DOHH2 (cell line): ENCODE data around the gene HDAC10.

Experiments
- H3F3A ChIP-seq: fragments of 200-600 bp; sonication (generic), shearing (Covaris generic); 2 replicates; pipeline ENCODE4 v1.6.0; 2016; ENCODE audit warnings: antibody characterized with exemption, mild to moderate bottlenecking; ENCODE audit not compliant: control insufficient read depth, insufficient read depth
- H3K27ac ChIP-seq: fragments of 200-600 bp; sonication (generic); 2 replicates; pipeline ENCODE4 v1.5.1; 2014; ENCODE audit warnings: low read depth, mild to moderate bottlenecking, low read length, moderate library complexity
- H3K27me3 ChIP-seq: fragments of 200-600 bp; sonication (generic); 2 replicates; pipeline ENCODE4 v1.6.1; 2014; ENCODE audit warnings: mild to moderate bottlenecking, low read length, mixed read lengths; ENCODE audit not compliant: control insufficient read depth
- H3K36me3 ChIP-seq: fragments of 200-600 bp; sonication (generic); 2 replicates; pipeline ENCODE4 v1.6.1; 2014; ENCODE audit warnings: mild to moderate bottlenecking, low read length, moderate library complexity, mixed read lengths; ENCODE audit not compliant: control insufficient read depth
- H3K4me1 ChIP-seq: fragments of 200-600 bp; sonication (generic); 2 replicates; pipeline ENCODE4 v1.6.1; 2014; ENCODE audit warnings: mild to moderate bottlenecking, low read length, mixed read lengths; ENCODE audit not compliant: control insufficient read depth
- H3K4me2 ChIP-seq: fragments of 200-600 bp; sonication (generic); 2 replicates; pipeline ENCODE4 v1.6.0; 2014; ENCODE audit warnings: mild to moderate bottlenecking, low read length, moderate library complexity
- H3K4me3 ChIP-seq: fragments of 200-600 bp; sonication (generic); 2 replicates; pipeline ENCODE4 v1.5.1; 2014; ENCODE audit warnings: mild to moderate bottlenecking, low read length, mixed read lengths
- H3K79me2 ChIP-seq: fragments of 200-600 bp; sonication (generic); 2 replicates; pipeline ENCODE4 v1.6.1; 2014; ENCODE audit warnings: mild to moderate bottlenecking, low read length, mixed read lengths; ENCODE audit not compliant: control insufficient read depth
- H3K9me2 ChIP-seq: fragments of 200-600 bp; sonication (generic); replicated peaks from 2 replicates; pipeline ENCODE4 v1.6.1; 2014; ENCODE audit warnings: mild to moderate bottlenecking, low read length, mixed read lengths; ENCODE audit not compliant: control insufficient read depth
- H3K9me3 ChIP-seq: fragments of 200-600 bp; sonication (generic); 2 replicates; pipeline ENCODE4 v1.6.1; 2014; ENCODE audit warnings: antibody characterized with exemption, low read length, mixed read lengths; ENCODE audit not compliant: control insufficient read depth, insufficient read depth
- H4K20me1 ChIP-seq: fragments of 200-600 bp; sonication (generic); 2 replicates; pipeline ENCODE4 v1.6.0; 2014; ENCODE audit warnings: low read depth, mild to moderate bottlenecking, antibody characterized with exemption, low read length, moderate library complexity; ENCODE audit not compliant: control insufficient read depth, insufficient read depth
- EZH2phosphoT487 ChIP-seq: fragments of 200-600 bp; sonication (generic); IDR thresholded peaks from 2 replicates; pipeline ENCODE4 v1.6.1; 2017; ENCODE audit warnings: borderline replicate concordance, mild to moderate bottlenecking, antibody characterized with exemption, low read length, moderate library complexity, mixed read lengths
- TF ChIP-seq, protein P1 (sequence below): fragments of 200-600 bp; sonication (generic); IDR thresholded peaks from one replicate; pipeline ENCODE4 v1.5.1; 2014; ENCODE audit warnings: antibody characterized with exemption, mild to moderate bottlenecking, low read depth, low read length; ENCODE audit not compliant: poor library complexity, severe bottlenecking

Gene HDAC10

DNA sequence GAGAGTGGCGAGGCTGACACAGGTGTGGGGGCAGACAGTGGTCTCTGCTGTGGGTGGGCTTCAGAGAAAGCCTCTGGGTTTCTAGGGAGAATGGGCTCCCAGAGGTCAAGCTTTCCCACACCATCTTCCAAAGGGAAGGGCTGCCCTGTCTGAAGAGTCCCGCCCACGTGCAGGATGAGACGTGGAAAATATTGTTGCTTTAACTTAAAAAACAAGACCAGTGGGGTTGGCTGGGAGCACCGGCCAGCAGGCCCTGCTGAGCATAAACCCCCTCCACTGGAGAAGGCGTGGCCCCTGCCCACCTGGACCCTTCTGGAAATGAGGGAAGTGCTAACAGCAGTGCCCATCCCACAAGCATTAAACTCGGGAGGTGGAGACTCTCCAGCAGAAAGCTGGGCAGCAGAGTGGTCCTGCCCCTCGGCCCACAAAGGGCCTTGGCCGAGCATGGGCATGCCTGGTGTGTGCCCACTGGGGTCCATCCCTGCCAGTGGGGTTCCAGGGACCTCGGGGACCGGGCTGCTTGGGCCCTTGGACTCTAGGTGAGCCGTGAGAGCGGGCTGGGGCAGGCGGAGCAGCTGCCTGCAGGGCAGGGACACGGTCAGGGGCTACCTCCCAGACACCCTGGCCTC, 34.9 kb downstream of the HDAC10 start:
- no peaks in the 10 kb centered on the region for H3K9me3 ChIP-seq
- H3F3A ChIP-seq: no peaks in the 10 kb centered on the region
- H3K27me3 ChIP-seq: no peaks in the 10 kb centered on the region
- H3K9me2 ChIP-seq: no peaks in the 10 kb centered on the region
- no peak overlapping the region for H3K4me3 ChIP-seq
- no peak for TF ChIP-seq EZH2phosphoT487
- TF ChIP-seq, protein P1, sequence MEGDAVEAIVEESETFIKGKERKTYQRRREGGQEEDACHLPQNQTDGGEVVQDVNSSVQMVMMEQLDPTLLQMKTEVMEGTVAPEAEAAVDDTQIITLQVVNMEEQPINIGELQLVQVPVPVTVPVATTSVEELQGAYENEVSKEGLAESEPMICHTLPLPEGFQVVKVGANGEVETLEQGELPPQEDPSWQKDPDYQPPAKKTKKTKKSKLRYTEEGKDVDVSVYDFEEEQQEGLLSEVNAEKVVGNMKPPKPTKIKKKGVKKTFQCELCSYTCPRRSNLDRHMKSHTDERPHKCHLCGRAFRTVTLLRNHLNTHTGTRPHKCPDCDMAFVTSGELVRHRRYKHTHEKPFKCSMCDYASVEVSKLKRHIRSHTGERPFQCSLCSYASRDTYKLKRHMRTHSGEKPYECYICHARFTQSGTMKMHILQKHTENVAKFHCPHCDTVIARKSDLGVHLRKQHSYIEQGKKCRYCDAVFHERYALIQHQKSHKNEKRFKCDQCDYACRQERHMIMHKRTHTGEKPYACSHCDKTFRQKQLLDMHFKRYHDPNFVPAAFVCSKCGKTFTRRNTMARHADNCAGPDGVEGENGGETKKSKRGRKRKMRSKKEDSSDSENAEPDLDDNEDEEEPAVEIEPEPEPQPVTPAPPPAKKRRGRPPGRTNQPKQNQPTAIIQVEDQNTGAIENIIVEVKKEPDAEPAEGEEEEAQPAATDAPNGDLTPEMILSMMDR: no peak
- H3K4me1 ChIP-seq: no peaks in the 10 kb centered on the region
- peaks cover 3% of the 10 kb centered on the region; the same call in 1 of the 2 replicates for H4K20me1 ChIP-seq
- no peak overlapping the region for H3K27ac ChIP-seq
- peaks cover 47% of the 10 kb centered on the region for H3K79me2 ChIP-seq
- peaks cover 90% of the 10 kb centered on the region for H3K36me3 ChIP-seq
- no peak overlapping the region for H3K4me2 ChIP-seq

DNA sequence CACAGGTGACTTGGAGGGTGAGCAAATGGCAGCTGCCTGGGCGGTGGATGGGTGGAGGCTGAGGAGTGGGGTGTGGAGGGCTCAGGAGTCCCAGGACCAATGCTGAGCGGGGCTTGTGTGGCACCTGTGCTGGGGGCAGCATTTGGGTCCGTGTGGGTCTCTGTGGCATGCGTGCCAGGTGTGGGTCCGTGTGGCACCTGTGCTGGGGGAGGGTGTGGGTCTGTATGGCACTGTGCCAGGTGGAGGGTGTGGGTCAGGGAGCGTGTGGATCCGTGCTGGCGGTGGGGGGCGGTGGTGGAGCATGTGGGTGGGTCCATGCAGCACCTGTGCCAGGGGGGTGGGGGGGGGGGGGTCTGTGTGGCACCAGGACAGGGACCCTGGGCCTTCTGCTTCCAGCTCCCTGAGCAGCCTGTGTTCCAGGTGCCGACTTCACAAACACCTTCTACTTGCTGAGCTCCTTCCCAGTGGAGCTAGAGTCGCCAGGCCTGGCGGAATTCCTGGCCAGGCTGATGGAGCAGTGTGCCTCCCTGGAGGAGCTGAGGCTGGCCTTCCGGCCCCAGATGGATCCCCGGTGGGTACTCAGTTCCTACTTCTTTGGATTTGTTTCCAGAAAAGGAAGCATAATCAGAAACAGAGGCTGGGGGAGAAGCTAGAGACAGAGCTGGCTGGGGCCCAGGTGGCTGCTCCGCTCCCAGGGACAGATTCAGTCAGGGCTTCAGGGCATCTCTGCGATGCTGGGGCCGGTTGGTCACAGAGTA, 35.6 kb downstream of the HDAC10 start:
- H4K20me1 ChIP-seq: peaks cover 4% of the 10 kb centered on the region; the same call in 1 of the 2 replicates
- H3K4me2 ChIP-seq: no peak overlapping the region
- no peaks in the 10 kb centered on the region for H3K9me3 ChIP-seq
- H3F3A ChIP-seq: no peaks in the 10 kb centered on the region
- peaks cover 90% of the 10 kb centered on the region for H3K36me3 ChIP-seq
- peaks cover 54% of the 10 kb centered on the region for H3K79me2 ChIP-seq
- no peaks in the 10 kb centered on the region for H3K4me1 ChIP-seq
- H3K27me3 ChIP-seq: no peaks in the 10 kb centered on the region
- H3K4me3 ChIP-seq: no peak overlapping the region
- no peak for TF ChIP-seq EZH2phosphoT487
- TF ChIP-seq, protein P1: no peak
- no peaks in the 10 kb centered on the region for H3K9me2 ChIP-seq
- H3K27ac ChIP-seq: no peak overlapping the region

DNA sequence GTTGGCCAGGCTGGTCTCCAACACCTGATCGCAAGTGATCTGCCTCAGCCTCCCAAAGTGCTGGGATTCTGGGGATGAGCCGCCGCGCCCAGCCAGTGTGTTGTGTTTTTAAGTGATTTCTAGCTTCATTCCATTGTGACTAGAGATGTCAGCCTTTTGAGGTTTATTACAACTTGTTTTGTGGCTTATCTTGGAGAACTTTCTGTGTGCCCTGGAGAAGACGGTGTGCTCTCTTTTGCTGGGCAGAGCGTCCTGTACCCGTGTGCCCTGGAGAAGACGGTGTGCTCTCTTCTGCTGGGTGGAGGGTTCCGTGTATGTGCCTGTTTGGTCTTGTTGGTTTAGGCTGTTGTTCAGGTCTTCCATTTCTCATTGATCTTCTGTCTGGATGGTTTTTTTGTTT, 37.8 kb downstream of the HDAC10 start:
- H3K4me3 ChIP-seq: no peak overlapping the region
- no peaks in the 10 kb centered on the region for H3F3A ChIP-seq
- peaks cover 68% of the 10 kb centered on the region for H3K79me2 ChIP-seq
- H3K4me2 ChIP-seq: no peak overlapping the region
- H3K27me3 ChIP-seq: no peaks in the 10 kb centered on the region
- H3K4me1 ChIP-seq: peaks cover 8% of the 10 kb centered on the region; the same call in 1 of the 2 replicates
- peaks cover 10% of the 10 kb centered on the region; the same call in 1 of the 2 replicates for H4K20me1 ChIP-seq
- no peak overlapping the region for H3K27ac ChIP-seq
- H3K9me3 ChIP-seq: no peaks in the 10 kb centered on the region
- H3K9me2 ChIP-seq: no peaks in the 10 kb centered on the region
- TF ChIP-seq, protein P1: no peak
- H3K36me3 ChIP-seq: peaks cover 90% of the 10 kb centered on the region
